Embryonic facial prominence (tissue), 1 donor: ENCODE results near the gene SLITRK6.
"Not testable (repeated sequence)": the region's sequence is repeated elsewhere in the genome, so short reads cannot be mapped to it uniquely, and the experiment has no call there.

Experiments used
- DNase-seq: peaks from one replicate; pipeline ENCODE4 v3.0.0-alpha.2; 2016; ENCODE audit errors: extremely low spot score

The SLITRK6 gene, protein sequence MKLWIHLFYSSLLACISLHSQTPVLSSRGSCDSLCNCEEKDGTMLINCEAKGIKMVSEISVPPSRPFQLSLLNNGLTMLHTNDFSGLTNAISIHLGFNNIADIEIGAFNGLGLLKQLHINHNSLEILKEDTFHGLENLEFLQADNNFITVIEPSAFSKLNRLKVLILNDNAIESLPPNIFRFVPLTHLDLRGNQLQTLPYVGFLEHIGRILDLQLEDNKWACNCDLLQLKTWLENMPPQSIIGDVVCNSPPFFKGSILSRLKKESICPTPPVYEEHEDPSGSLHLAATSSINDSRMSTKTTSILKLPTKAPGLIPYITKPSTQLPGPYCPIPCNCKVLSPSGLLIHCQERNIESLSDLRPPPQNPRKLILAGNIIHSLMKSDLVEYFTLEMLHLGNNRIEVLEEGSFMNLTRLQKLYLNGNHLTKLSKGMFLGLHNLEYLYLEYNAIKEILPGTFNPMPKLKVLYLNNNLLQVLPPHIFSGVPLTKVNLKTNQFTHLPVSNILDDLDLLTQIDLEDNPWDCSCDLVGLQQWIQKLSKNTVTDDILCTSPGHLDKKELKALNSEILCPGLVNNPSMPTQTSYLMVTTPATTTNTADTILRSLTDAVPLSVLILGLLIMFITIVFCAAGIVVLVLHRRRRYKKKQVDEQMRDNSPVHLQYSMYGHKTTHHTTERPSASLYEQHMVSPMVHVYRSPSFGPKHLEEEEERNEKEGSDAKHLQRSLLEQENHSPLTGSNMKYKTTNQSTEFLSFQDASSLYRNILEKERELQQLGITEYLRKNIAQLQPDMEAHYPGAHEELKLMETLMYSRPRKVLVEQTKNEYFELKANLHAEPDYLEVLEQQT

DNA sequence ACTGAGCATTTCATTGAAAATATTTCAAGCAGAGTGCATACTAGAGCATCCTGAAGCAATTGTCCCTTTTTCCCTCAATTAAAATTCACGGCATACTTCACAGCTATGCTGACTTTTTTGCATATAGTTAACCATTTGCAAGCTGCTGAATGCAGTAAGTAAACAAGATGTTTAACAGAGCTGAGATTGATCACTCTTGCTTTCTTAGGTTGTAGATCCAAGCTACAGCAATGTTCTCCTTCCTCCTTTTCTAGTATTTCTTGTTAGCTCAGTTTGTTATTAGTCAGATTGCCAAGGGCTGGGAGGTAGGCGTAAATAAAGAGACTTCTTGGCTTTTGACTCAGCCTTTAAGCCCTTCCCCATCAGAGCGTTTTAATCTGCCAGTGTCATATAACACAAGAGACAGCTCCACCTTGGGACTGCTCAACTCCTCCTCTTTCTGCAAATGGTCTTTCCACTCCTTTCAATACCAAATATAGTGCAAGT lies at the start of gene SLITRK6:
SLITRK6 (minus strand) TSS at position 323 of the 486 bp plus-strand sequence. CDS start 2,911 bp downstream, outside the sequence.
- DNase-seq, result peak; percentile 51

- DNase-seq, result no peak
These were observed 47.8 kb upstream of the SLITRK6 start for GRCh38 chr13:85847012-85847411.

DNA sequence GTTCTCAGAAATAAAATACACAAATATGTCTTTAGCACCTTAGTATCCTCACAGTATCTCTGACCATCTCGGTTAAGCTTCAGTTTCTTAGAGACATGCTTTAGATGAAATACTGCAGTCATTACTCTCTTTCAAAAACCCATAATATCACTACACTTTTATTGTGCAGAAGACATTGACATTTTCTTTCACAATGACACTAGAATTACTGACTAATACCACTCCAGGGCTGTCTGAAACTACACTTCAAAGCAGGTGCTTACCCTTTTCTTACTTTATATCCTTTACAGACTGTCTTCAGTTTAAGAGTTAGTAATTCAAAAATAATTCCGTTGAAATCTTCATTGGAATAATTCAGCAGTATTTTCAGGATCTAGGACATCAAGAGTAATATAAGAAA lies 42.2 kb upstream of the SLITRK6 start:
- DNase-seq, result no peak

DNA sequence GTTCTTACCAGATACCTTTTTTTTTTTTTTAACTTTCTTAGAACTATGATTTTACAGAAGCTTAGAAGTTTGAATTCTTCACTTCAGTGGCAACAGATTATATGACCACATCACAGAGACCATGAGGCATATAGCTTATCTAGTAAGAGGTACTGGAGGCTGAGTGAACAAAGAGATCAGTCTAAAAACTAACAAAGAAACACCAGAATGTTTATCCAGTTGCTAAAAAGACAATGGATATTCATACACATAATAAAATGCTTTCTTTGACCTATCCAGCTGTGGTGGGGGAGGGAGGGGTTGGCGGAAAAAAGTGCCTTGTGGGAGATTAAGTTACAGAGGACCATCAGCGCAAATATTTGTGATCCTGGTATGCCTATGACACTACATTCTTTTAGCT lies 34.7 kb upstream of the SLITRK6 start:
- no peak for DNase-seq

- no peak for DNase-seq
These were observed 29.0 kb upstream of the SLITRK6 start for GRCh38 chr13:85828094-85828684.

- DNase-seq, result no peak
These were observed 26.2 kb upstream of the SLITRK6 start for GRCh38 chr13:85825454-85825853.

- no peak for DNase-seq
These were observed 24.6 kb upstream of the SLITRK6 start for GRCh38 chr13:85823832-85824231.

GRCh38 chr13:85819513-85819912 lies 20.3 kb upstream of the SLITRK6 start:
- DNase-seq, result no peak

GRCh38 chr13:85816413-85816812 lies 17.2 kb upstream of the SLITRK6 start:
- DNase-seq, result no peak

GRCh38 chr13:85812282-85812681 lies 13.1 kb upstream of the SLITRK6 start:
- DNase-seq, result no peak

DNA sequence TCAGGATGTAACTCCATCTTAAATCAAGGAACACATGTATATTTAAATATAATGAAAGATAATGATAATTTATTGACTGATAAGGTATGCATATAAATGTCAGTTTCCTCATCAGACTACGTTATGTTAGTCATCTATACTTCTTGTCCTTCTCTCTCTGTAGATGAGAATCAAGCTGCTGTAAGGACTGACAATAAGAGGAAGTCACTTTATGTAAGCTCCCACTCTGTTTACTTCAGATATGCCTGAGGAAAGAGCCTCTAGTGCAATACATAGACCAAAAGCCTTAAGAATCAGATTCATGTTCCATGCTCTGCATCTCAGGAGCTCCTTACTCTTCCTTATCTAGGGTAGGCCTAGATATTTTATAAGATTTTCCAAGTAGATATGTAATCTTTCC lies 9.6 kb upstream of the SLITRK6 start:
- DNase-seq, result no peak

DNA sequence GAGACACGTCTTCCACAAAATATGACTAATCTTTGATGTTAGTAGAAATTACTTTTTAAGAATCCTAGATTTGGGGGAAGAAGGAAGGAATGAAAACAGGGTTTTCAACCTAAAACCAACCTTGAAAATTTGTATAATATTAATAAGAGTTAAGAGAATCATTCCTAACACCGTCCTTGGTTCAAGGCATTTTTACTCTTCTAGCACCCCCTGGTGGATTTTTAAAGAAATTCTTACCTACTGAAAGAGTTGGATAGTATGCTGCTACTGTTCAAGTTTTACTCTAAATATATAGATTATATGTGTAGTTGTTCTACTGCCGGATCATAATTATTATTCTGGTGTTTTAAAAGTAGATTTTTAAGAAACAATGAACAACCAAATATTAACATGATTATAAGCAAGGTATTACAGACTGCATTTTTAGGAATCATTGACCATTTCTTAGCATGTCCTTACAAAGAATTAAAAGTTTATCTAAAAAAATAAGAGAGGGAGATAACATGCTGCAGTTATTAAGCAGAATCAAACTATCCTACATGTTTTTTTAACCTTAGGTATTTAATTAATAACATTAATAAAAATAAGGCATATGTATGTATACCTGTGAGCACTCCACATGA lies 7.4 kb upstream of the SLITRK6 start:
- peak; percentile 58 for DNase-seq

DNA sequence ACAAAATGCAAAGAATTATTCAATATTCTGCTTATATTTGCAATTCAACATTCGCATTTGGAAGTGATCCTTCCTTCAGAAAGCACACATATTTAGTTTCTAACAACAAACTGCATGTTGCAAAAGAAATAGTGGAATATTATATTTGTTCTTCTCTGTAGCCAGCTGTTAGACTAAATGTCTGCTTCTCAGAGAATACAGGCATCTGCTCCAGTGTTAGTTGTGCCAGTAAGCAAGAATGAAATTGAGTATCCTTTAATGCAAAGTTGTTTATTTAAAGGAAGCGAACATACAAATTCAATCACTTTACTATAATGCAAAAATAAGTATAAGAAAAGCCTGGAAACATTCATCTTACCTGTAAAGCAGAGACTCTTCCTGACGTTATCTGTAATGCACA lies 663 bp downstream of the SLITRK6 start:
- no peak for DNase-seq

DNA sequence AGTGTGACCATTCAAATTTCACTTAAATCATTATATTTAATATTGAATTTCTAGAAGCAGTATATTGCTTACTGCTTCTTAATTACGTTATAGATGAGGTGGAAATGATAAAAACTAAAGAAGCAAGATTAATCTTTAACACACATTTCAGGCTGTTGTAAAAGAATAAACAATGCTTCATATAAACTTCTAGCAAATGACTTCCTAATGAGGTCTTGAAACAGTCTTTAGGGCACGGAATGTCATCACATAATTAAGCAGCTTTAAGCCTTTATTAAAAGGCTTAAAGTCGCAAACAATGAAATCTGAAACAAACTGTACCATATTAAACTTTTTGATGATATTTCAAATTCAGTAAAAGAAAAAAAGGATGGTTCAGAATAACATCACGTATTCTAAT lies 1.9 kb downstream of the SLITRK6 start:
- no peak for DNase-seq

DNA sequence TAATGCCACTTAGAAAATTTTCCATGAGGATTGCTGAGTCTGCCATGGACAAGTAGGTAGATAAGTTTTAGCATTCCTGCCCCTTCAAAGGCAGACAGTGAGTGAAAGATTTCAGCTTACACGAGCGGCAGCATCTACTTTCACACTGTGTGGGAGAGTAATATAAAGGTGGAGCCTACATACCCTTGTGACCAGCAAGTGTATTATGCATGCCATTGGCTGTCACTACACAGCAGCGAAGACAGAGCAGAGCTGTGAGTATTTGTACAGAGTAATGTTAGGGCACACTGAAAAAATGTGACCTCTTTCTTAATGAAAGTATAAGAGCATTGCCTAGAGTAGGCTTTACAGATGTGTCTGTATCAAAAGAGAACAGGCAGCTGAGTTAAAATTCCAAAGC lies 14.0 kb downstream of the SLITRK6 start:
- DNase-seq, result no peak

GRCh38 chr13:85772367-85772766 lies 26.9 kb downstream of the SLITRK6 start:
- DNase-seq, result no peak

- DNase-seq, result no peak
These were observed 27.4 kb downstream of the SLITRK6 start for GRCh38 chr13:85771856-85772255.

DNA sequence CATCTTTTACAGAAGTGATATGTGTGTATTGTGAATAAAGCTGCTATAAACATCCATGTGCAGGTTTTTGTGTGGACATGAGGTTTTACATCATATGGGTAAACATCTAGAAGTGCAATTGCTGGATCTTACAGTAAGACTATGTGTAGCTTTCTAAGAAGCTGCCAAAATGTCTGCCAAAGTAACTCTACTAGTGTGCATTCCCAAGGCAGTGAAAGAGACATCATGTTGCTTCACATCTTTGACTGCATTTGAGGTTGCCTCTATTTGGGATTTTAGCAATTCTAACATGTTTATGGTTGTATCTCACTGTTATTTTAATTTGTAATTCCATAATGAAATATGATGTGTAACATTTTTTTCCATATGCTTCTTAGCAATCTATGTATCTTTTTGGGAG lies 30.3 kb downstream of the SLITRK6 start:
- DNase-seq, result no peak

- no peak for DNase-seq
These were observed 44.1 kb downstream of the SLITRK6 start for GRCh38 chr13:85755123-85755522.

GRCh38 chr13:85743201-85743770 lies 55.9 kb downstream of the SLITRK6 start:
- not testable (repeated sequence) for DNase-seq
